Neural cell (in vitro differentiated cells): Measurements from ENCODE around the gene CYP1A1. TPM values are rescaled to one million over a fixed set of nuclear protein-coding genes. Genes with fewer than 3 reads are reported as not detected.

Source experiments
- H2AFZ ChIP-seq: fragments of 200-600, 300-800 bp; sonication (generic), shearing (Covaris generic); 2 replicates; pipeline ENCODE4 v1.6.0; 2014; ENCODE audit warnings: low read depth, mild to moderate bottlenecking, antibody characterized with exemption, low read length, moderate library complexity
- H3F3A ChIP-seq: fragments of 200-600 bp; shearing (Covaris generic); 2 replicates; pipeline ENCODE4 v1.6.1; 2016; ENCODE audit warnings: mild to moderate bottlenecking, moderate library complexity, mixed read lengths, antibody characterized with exemption, low read length; ENCODE audit not compliant: insufficient read depth, poor library complexity, severe bottlenecking
- H3K27ac ChIP-seq: fragments of 200-600, 300-800 bp; sonication (generic), shearing (Covaris generic); 2 replicates; pipeline ENCODE4 v1.5.1; 2014; ENCODE audit warnings: mild to moderate bottlenecking, low read length, moderate library complexity
- H3K27me3 ChIP-seq: fragments of 300-800, 200-600 bp; sonication (generic), shearing (Covaris generic); 2 replicates; pipeline ENCODE4 v1.6.0; 2014; ENCODE audit warnings: mild to moderate bottlenecking, low read depth, low read length, moderate library complexity; ENCODE audit not compliant: insufficient read depth
- H3K36me3 ChIP-seq: fragments of 300-800, 200-600 bp; sonication (generic), shearing (Covaris generic); 2 replicates; pipeline ENCODE4 v1.5.1; 2014; ENCODE audit warnings: mild to moderate bottlenecking, antibody characterized with exemption, low read length, moderate library complexity; ENCODE audit not compliant: insufficient read depth
- H3K4me2 ChIP-seq: fragments of 300-800, 200-600 bp; sonication (generic), shearing (Covaris generic); 2 replicates; pipeline ENCODE4 v1.6.0; 2014; ENCODE audit warnings: mild to moderate bottlenecking, low read length
- H3K4me3 ChIP-seq: fragments of 300-800, 200-600 bp; sonication (generic), shearing (Covaris generic); 2 replicates; pipeline ENCODE4 v1.5.1; 2014; ENCODE audit warnings: mild to moderate bottlenecking, low read length, moderate library complexity
- H3K79me2 ChIP-seq: fragments of 200-600 bp; shearing (Covaris generic); replicated peaks from 2 replicates; pipeline ENCODE4 v1.6.0; 2014; ENCODE audit warnings: mild to moderate bottlenecking, low read length, moderate library complexity; ENCODE audit not compliant: insufficient read depth
- H3K9ac ChIP-seq: fragments of 300-800, 200-600 bp; sonication (generic), shearing (Covaris generic); 2 replicates; pipeline ENCODE4 v1.6.1; 2016; ENCODE audit warnings: mild to moderate bottlenecking, low read length, mixed read lengths
- H3K9me2 ChIP-seq: fragments of 200-600 bp; shearing (Covaris generic); 2 replicates; pipeline ENCODE4 v1.6.1; 2016; ENCODE audit warnings: mild to moderate bottlenecking, low read length, mixed read lengths; ENCODE audit not compliant: insufficient read depth
- H3K9me3 ChIP-seq: fragments of 200-600, 300-800 bp; sonication (generic), shearing (Covaris generic); 2 replicates; pipeline ENCODE4 v1.6.1; 2016; ENCODE audit warnings: mild to moderate bottlenecking, mixed run types, low read length, moderate library complexity, mixed read lengths
- H4K20me1 ChIP-seq: fragments of 200-600 bp; shearing (Covaris generic); 2 replicates; pipeline ENCODE4 v1.6.1; 2016; ENCODE audit warnings: mild to moderate bottlenecking, mixed run types; ENCODE audit not compliant: insufficient read depth
- EP300 ChIP-seq: fragments of 450-650 bp; conservative IDR thresholded peaks from 2 replicates; pipeline ENCODE4 v1.6.1; 2014; ENCODE audit warnings: antibody characterized with exemption, mild to moderate bottlenecking, moderate library complexity; ENCODE audit not compliant: poor library complexity, severe bottlenecking
- EZH2 ChIP-seq: fragments of 200-600, 300-800 bp; shearing (Covaris generic), sonication (generic); IDR thresholded peaks from 2 replicates; pipeline ENCODE4 v1.6.1; 2014; ENCODE audit warnings: antibody characterized with exemption, low read length, borderline replicate concordance, mild to moderate bottlenecking; ENCODE audit not compliant: insufficient read depth, poor library complexity, severe bottlenecking
- MXI1 ChIP-seq: fragments of 450-650 bp; conservative IDR thresholded peaks from 2 replicates; pipeline ENCODE4 v1.6.1; 2014; ENCODE audit warnings: antibody characterized with exemption, mild to moderate bottlenecking; ENCODE audit not compliant: poor library complexity, severe bottlenecking
- POLR2AphosphoS5 ChIP-seq: IDR thresholded peaks from 2 replicates; pipeline ENCODE4 v1.6.1; 2012
- RAD21 ChIP-seq: fragments of 450-650 bp; conservative IDR thresholded peaks from 2 replicates; pipeline ENCODE4 v1.6.1; 2014; ENCODE audit warnings: antibody characterized with exemption, mild to moderate bottlenecking, moderate library complexity
- SMC3 ChIP-seq: fragments of 450-650 bp; conservative IDR thresholded peaks from 2 replicates; pipeline ENCODE4 v1.6.1; 2014; ENCODE audit warnings: antibody characterized with exemption, mild to moderate bottlenecking, moderate library complexity; ENCODE audit not compliant: poor library complexity
- TAF1 ChIP-seq: IDR thresholded peaks from 2 replicates; pipeline ENCODE4 v1.6.1; 2012; ENCODE audit warnings: low read depth
- polyA plus RNA-seq: library from polyadenylated mRNA; depleted of rRNA; stranded (reverse); fragments of >200 nt; gene quantifications from 2 replicates; pipeline ENCODE4 v1.2.3, GENCODE V29; 2014
- TF ChIP-seq, protein P1 (sequence below): IDR thresholded peaks from 2 replicates; pipeline ENCODE4 v1.6.1; 2012; ENCODE audit warnings: borderline replicate concordance
- TF ChIP-seq, protein P2 (sequence below): fragments of 450-650 bp; IDR thresholded peaks from 2 replicates; pipeline ENCODE4 v1.5.1; 2014; ENCODE audit warnings: antibody characterized with exemption, mild to moderate bottlenecking, moderate library complexity; ENCODE audit not compliant: poor library complexity, severe bottlenecking

The CYP1A1 gene
- polyA plus RNA-seq, 1 donor from 2014 or later: 0.09 TPM

DNA sequence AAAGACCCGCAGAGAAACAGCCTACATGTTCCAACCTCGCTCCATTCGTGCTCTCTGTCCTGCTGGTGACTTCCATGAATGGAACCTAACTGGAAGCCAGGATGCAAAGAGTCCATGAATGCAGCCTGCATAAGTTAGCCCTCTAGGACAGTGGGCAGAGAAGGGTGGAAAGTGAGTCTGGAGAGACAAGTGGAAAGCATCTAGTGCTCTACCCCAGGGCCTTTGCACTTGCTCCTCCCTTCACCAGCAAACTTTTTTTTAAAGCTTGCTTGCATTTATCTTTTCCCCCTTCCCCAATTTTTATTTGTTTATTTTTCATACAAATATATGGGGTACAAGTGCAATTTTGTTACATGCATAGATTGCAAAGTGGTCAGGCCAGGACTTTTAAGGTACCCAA, 7.9 kb upstream of the CYP1A1 start:
- H3K9me3 ChIP-seq: no peaks in the 10 kb centered on the region

DNA sequence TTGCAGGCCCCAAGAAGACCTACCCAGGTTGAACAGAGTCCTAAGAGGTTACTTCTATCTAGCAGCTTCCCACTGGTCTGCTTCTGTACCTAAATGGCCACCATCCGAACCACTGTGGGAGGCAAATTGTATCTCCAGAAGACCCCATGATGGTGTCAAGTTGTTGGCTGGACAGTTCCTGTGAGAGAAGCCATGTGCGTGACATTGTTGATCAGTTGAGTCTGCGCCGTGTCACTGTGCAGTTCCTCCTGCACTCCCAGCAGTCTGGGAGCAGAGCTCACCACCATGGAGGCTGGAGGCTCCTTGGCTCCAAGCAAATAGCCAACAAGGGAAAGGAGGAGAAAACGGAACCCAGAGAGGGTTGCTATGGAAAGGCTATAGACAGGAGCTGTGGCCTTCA, 7.5 kb upstream of the CYP1A1 start:
- H3K27me3 ChIP-seq: no peaks in the 10 kb centered on the region
- no peak for TF ChIP-seq POLR2AphosphoS5
- no peak for TF ChIP-seq RAD21
- TF ChIP-seq MXI1: no peak
- TF ChIP-seq, protein P1, sequence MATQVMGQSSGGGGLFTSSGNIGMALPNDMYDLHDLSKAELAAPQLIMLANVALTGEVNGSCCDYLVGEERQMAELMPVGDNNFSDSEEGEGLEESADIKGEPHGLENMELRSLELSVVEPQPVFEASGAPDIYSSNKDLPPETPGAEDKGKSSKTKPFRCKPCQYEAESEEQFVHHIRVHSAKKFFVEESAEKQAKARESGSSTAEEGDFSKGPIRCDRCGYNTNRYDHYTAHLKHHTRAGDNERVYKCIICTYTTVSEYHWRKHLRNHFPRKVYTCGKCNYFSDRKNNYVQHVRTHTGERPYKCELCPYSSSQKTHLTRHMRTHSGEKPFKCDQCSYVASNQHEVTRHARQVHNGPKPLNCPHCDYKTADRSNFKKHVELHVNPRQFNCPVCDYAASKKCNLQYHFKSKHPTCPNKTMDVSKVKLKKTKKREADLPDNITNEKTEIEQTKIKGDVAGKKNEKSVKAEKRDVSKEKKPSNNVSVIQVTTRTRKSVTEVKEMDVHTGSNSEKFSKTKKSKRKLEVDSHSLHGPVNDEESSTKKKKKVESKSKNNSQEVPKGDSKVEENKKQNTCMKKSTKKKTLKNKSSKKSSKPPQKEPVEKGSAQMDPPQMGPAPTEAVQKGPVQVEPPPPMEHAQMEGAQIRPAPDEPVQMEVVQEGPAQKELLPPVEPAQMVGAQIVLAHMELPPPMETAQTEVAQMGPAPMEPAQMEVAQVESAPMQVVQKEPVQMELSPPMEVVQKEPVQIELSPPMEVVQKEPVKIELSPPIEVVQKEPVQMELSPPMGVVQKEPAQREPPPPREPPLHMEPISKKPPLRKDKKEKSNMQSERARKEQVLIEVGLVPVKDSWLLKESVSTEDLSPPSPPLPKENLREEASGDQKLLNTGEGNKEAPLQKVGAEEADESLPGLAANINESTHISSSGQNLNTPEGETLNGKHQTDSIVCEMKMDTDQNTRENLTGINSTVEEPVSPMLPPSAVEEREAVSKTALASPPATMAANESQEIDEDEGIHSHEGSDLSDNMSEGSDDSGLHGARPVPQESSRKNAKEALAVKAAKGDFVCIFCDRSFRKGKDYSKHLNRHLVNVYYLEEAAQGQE: no peak
- TF ChIP-seq SMC3: no peak
- TF ChIP-seq, protein P2, sequence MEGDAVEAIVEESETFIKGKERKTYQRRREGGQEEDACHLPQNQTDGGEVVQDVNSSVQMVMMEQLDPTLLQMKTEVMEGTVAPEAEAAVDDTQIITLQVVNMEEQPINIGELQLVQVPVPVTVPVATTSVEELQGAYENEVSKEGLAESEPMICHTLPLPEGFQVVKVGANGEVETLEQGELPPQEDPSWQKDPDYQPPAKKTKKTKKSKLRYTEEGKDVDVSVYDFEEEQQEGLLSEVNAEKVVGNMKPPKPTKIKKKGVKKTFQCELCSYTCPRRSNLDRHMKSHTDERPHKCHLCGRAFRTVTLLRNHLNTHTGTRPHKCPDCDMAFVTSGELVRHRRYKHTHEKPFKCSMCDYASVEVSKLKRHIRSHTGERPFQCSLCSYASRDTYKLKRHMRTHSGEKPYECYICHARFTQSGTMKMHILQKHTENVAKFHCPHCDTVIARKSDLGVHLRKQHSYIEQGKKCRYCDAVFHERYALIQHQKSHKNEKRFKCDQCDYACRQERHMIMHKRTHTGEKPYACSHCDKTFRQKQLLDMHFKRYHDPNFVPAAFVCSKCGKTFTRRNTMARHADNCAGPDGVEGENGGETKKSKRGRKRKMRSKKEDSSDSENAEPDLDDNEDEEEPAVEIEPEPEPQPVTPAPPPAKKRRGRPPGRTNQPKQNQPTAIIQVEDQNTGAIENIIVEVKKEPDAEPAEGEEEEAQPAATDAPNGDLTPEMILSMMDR: no peak
- no peak for TF ChIP-seq EP300
- TF ChIP-seq EZH2: no peak
- TF ChIP-seq TAF1: no peak
- no peaks in the 10 kb centered on the region for H3K79me2 ChIP-seq

More for the DNA sequence above, 7.9 kb upstream of the CYP1A1 start:
- TF ChIP-seq, protein P2: no peak
- no peak for TF ChIP-seq EZH2
- TF ChIP-seq POLR2AphosphoS5: no peak
- TF ChIP-seq EP300: no peak
- TF ChIP-seq, protein P1: no peak
- TF ChIP-seq MXI1: no peak
- no peak for TF ChIP-seq TAF1
- no peak for TF ChIP-seq RAD21
- no peak for TF ChIP-seq SMC3
- no peaks in the 10 kb centered on the region for H3K9me2 ChIP-seq
- no peak overlapping the region for H3K4me3 ChIP-seq
- no peaks in the 10 kb centered on the region for H4K20me1 ChIP-seq
- no peaks in the 10 kb centered on the region for H3F3A ChIP-seq
- no peaks in the 10 kb centered on the region for H3K27me3 ChIP-seq
- H3K27ac ChIP-seq: no peak overlapping the region
- no peaks in the 10 kb centered on the region for H3K36me3 ChIP-seq
- no peak overlapping the region for H2AFZ ChIP-seq
- H3K4me2 ChIP-seq: no peak overlapping the region
- no peak overlapping the region for H3K9ac ChIP-seq
- H3K79me2 ChIP-seq: no peaks in the 10 kb centered on the region

More for the DNA sequence above, 7.5 kb upstream of the CYP1A1 start:
- no peaks in the 10 kb centered on the region for H3K9me3 ChIP-seq
- no peaks in the 10 kb centered on the region for H4K20me1 ChIP-seq
- no peak overlapping the region for H3K4me2 ChIP-seq
- H3K9me2 ChIP-seq: no peaks in the 10 kb centered on the region
- H3K27ac ChIP-seq: no peak overlapping the region
- no peak overlapping the region for H2AFZ ChIP-seq
- H3K36me3 ChIP-seq: no peaks in the 10 kb centered on the region
- no peaks in the 10 kb centered on the region for H3F3A ChIP-seq
- H3K4me3 ChIP-seq: no peak overlapping the region
- H3K9ac ChIP-seq: no peak overlapping the region
